GM18868 (cell line): ENCODE results near the gene TSPY2.
"Not testable (repeated sequence)": the region's sequence is repeated elsewhere in the genome, so short reads cannot be mapped to it uniquely, and the experiment has no call there.

Source experiments
- ATAC-seq: cut with Tn5 transposase; IDR thresholded peaks from one replicate; pipeline ENCODE4 v1.9.1; 2021; ENCODE audit warnings: mild to moderate bottlenecking, moderate library complexity; ENCODE audit not compliant: unreplicated experiment

Gene TSPY2, protein sequence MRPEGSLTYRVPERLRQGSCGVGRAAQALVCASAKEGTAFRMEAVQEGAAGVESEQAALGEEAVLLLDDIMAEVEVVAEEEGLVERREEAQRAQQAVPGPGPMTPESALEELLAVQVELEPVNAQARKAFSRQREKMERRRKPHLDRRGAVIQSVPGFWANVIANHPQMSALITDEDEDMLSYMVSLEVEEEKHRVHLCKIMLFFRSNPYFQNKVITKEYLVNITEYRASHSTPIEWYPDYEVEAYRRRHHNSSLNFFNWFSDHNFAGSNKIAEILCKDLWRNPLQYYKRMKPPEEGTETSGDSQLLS

DNA sequence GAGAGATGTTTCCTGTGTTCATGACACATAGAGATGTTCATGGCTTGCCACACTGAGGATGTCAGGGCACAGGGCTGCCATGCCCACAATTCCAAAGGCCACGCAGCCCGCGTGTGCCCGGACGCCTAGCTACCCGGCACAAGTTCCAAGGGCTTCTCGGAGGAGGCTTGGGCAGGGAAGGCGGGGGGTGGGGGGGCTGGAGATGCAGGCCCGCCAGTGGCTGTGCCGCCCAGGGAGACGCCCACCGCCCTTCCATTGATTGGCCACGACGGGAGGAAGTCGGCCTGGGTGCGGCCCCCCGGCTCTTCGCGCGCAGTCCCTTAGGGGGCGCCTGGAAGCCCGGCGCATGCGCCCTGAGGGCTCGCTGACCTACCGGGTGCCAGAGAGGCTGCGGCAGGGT is at the start of gene TSPY2:
Gene TSPY2 (plus strand): TSS at position 301 of the 400 bp plus-strand sequence. CDS start 46 bp downstream, at position 347.
- ATAC-seq = not testable (repeated sequence)

DNA sequence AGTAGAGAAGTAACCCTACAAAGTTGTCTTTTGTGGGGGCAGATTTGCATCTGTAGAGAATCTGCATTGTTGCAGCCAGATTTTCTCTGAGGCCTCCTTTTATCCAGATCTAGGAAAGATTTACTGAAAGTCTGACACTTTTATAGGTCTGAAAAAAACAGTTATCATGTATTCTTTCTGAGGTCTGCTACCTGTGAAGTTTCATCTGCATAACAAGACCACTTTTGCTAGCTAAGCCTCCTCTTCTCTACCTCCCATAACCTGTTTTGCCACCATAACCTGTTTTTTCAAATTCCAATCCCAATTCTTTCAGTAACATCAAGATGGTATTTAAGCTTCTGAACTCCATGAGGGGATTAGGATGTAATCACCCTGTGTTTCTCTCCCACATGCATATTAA is 36.5 kb upstream of the TSPY2 start:
- ATAC-seq = not testable (repeated sequence)

DNA sequence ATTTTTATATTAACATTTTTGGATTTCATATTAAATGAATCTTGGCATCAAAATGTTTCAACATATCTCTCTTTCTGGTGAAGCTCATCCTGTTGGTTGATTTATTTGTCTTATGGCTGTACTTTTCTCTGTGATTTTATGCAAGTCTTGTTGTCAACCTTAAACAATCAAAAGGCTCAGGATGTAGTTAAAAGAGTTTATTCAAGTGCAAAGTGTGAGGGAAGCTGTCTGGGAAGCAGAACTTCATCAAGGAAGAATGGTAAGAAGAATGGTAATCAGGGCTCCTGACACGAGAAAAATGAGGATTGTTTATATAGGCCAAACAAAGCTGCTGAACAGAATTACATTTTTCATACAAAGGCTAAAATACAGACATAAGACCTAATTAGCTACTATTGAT is 29.0 kb upstream of the TSPY2 start:
- not testable (repeated sequence) for ATAC-seq

DNA sequence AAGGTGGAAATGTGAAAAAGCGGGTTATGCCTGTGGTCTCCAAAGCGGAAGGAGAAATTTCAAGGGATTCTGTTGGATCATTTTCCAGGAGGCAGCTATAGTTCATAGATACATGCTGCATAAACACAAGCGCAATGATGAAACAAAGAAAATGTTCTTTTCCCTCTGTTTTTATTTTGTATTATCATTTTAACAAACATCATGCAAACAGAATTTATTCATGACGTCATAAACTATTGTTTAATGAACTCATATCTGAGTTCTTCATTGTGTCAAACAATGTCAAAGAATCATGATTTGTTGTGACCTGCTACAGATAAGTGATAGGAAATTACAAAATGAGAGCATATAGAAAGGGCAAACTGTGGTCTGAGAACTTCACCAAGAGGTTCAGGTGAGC is 23.8 kb downstream of the TSPY2 start:
- not testable (repeated sequence) for ATAC-seq
